Neural progenitor cell (in vitro differentiated cells): ENCODE results near the gene SYT17. TPM values are rescaled to one million over a fixed set of nuclear protein-coding genes. Genes with fewer than 3 reads are reported as not detected.

ENCODE experiments used
- DNase-seq: peaks from one replicate; pipeline ENCODE4 v3.0.0-alpha.2; 2016; ENCODE audit warnings: low spot score
- H2AFZ ChIP-seq: fragments of 200-600 bp; sonication (generic); replicated peaks from 2 replicates; pipeline ENCODE4 v1.6.1; 2016; ENCODE audit warnings: antibody characterized with exemption
- H3F3A ChIP-seq: fragments of 200-600 bp; sonication (generic); 2 replicates; pipeline ENCODE4 v1.6.1; 2016; ENCODE audit warnings: antibody characterized with exemption, low read depth
- H3K27ac ChIP-seq: fragments of 200-600 bp; sonication (generic); 2 replicates; pipeline ENCODE4 v1.5.1; 2016; ENCODE audit warnings: mild to moderate bottlenecking
- H3K27me3 ChIP-seq: fragments of 200-600 bp; sonication (generic); 2 replicates; pipeline ENCODE4 v1.6.1; 2016; ENCODE audit warnings: mild to moderate bottlenecking, moderate library complexity
- H3K36me3 ChIP-seq: fragments of 200-600 bp; sonication (generic); 2 replicates; pipeline ENCODE4 v1.5.1; 2016
- H3K4me1 ChIP-seq: fragments of 200-600 bp; sonication (generic); 2 replicates; pipeline ENCODE4 v1.6.1; 2016; ENCODE audit warnings: mixed run types
- H3K4me2 ChIP-seq: fragments of 200-600 bp; sonication (generic); 2 replicates; pipeline ENCODE4 v1.6.1; 2016
- H3K4me3 ChIP-seq: fragments of 200-600 bp; sonication (generic); 2 replicates; pipeline ENCODE4 v1.5.1; 2016
- H3K79me2 ChIP-seq: fragments of 200-600 bp; sonication (generic); 2 replicates; pipeline ENCODE4 v1.6.1; 2016; ENCODE audit warnings: low read depth
- H3K9ac ChIP-seq: fragments of 200-600 bp; sonication (generic); 2 replicates; pipeline ENCODE4 v1.6.1; 2016
- H3K9me3 ChIP-seq: fragments of 200-600 bp; sonication (generic); 2 replicates; pipeline ENCODE4 v1.5.1; 2016; ENCODE audit warnings: low read depth
- H4K20me1 ChIP-seq: fragments of 200-600 bp; sonication (generic); 2 replicates; pipeline ENCODE4 v1.6.1; 2016; ENCODE audit warnings: low read depth
- H3K27ac Mint-ChIP-seq: 3 replicates; pipeline ENCODE4 v1.8.0; 2021; ENCODE audit warnings: mixed read lengths
- H3K27me3 Mint-ChIP-seq: 2 replicates; pipeline ENCODE4 v1.8.0; 2022; ENCODE audit warnings: low read depth, mild to moderate bottlenecking, inconsistent platforms, moderate library complexity, mixed read lengths; ENCODE audit not compliant: insufficient read depth
- H3K36me3 Mint-ChIP-seq: 3 replicates; pipeline ENCODE4 v1.8.0; 2021; ENCODE audit warnings: mixed read lengths
- H3K4me1 Mint-ChIP-seq: 3 replicates; pipeline ENCODE4 v1.8.0; 2021; ENCODE audit warnings: mixed read lengths
- H3K4me3 Mint-ChIP-seq: 3 replicates; pipeline ENCODE4 v1.8.0; 2021; ENCODE audit warnings: mild to moderate bottlenecking, moderate library complexity, mixed read lengths
- H3K9me3 Mint-ChIP-seq: 3 replicates; pipeline ENCODE4 v1.8.0; 2020; ENCODE audit warnings: mixed read lengths
- EZH2 ChIP-seq: fragments of 200-600 bp; sonication (generic); IDR thresholded peaks from 2 replicates; pipeline ENCODE4 v1.6.1; 2017; ENCODE audit warnings: antibody characterized with exemption, mild to moderate bottlenecking, moderate library complexity
- EZH2phosphoT487 ChIP-seq: fragments of 200-600 bp; sonication (generic); IDR thresholded peaks from 2 replicates; pipeline ENCODE4 v1.6.1; 2017; ENCODE audit warnings: antibody characterized with exemption
- total RNA-seq: library from RNA; depleted of rRNA; stranded (reverse); fragments of >200 nt; gene quantifications from 2 replicates; pipeline ENCODE4 v1.2.3, GENCODE V29; 2015; ENCODE audit warnings: low replicate concordance
- TF ChIP-seq, protein P1 (sequence below): fragments of 200-600 bp; sonication (generic); IDR thresholded peaks from 2 replicates; pipeline ENCODE4 v1.5.1; 2017; ENCODE audit warnings: antibody characterized with exemption, mild to moderate bottlenecking

SYT17 gene
- total RNA-seq, 1 donor from 2014 or later: 7.2 TPM

DNA sequence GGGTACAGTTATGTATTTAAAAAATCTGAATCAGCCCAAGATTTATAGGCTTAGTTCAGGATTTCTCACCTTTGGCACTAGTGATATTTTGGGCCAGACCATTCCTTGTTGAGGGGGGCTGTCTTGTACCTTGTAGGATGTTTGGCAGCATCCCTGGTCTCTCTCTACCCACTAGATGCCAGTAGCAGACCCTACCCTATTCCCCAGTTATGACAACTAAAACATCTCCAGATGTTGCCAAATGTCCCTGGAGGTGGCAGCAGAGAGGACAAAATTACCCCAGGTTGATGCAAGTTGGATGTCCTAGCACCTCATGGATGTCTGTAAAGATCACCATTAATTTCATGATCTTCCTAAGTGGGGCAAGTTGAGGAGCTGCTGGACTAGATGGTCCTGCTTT lies 45.8 kb downstream of the SYT17 start:
- Mint-ChIP-seq H3K27me3 (no peaks in the 10 kb centered on the region), H3K4me1 (peaks cover 11% of the 10 kb centered on the region), H3K4me3 (no peak overlapping the region), H3K9me3 (peaks cover 19% of the 10 kb centered on the region), H3K27ac (no peak overlapping the region), H3K36me3 (peaks cover 40% of the 10 kb centered on the region)
- H3K79me2 ChIP-seq: no peaks in the 10 kb centered on the region
- peaks cover 18% of the 10 kb centered on the region for H3K4me1 ChIP-seq
- H3K27ac ChIP-seq: no peak overlapping the region
- no peak for DNase-seq
- H4K20me1 ChIP-seq: no peaks in the 10 kb centered on the region
- peaks cover 4% of the 10 kb centered on the region for H3K36me3 ChIP-seq
- no peak overlapping the region for H3K9ac ChIP-seq
- H3K9me3 ChIP-seq: no peaks in the 10 kb centered on the region
- H3F3A ChIP-seq: peaks cover 4% of the 10 kb centered on the region
- TF ChIP-seq EZH2phosphoT487: no peak
- TF ChIP-seq, protein P1, sequence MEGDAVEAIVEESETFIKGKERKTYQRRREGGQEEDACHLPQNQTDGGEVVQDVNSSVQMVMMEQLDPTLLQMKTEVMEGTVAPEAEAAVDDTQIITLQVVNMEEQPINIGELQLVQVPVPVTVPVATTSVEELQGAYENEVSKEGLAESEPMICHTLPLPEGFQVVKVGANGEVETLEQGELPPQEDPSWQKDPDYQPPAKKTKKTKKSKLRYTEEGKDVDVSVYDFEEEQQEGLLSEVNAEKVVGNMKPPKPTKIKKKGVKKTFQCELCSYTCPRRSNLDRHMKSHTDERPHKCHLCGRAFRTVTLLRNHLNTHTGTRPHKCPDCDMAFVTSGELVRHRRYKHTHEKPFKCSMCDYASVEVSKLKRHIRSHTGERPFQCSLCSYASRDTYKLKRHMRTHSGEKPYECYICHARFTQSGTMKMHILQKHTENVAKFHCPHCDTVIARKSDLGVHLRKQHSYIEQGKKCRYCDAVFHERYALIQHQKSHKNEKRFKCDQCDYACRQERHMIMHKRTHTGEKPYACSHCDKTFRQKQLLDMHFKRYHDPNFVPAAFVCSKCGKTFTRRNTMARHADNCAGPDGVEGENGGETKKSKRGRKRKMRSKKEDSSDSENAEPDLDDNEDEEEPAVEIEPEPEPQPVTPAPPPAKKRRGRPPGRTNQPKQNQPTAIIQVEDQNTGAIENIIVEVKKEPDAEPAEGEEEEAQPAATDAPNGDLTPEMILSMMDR: peak; percentile 27
- H3K4me3 ChIP-seq: no peak overlapping the region
- H2AFZ ChIP-seq: no peak overlapping the region
- no peak overlapping the region for H3K4me2 ChIP-seq
- no peaks in the 10 kb centered on the region for H3K27me3 ChIP-seq

DNA sequence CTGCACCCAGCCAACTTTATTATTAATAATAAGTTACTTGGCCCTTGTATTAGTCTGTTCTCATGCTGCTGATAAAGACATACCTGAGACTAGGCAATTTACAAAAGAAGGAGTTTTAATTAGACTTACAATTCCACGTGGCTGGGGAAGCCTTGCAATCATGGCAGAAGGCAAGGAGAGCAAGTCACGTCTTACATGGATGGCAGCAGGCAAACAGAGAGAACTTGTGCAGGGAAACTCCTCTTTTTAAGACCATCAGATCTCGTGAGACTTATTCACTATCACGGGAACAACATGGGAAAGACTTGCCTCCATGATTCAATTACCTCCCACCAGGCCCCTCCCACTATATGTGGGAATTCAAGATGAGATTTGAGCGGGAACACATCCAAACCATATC lies 47.7 kb downstream of the SYT17 start:
- no peaks in the 10 kb centered on the region for H3K27me3 ChIP-seq
- Mint-ChIP-seq H3K9me3 (peaks cover 15% of the 10 kb centered on the region), H3K27ac (no peak overlapping the region), H3K36me3 (peaks cover 42% of the 10 kb centered on the region), H3K4me3 (no peak overlapping the region), H3K27me3 (peaks cover 4% of the 10 kb centered on the region), H3K4me1 (peaks cover 8% of the 10 kb centered on the region)
- H2AFZ ChIP-seq: no peak overlapping the region
- no peaks in the 10 kb centered on the region for H3K9me3 ChIP-seq
- no peak overlapping the region for H3K4me3 ChIP-seq
- H3K9ac ChIP-seq: no peak overlapping the region
- H3K27ac ChIP-seq: no peak overlapping the region
- no peak overlapping the region for H3K4me2 ChIP-seq
- peaks cover 4% of the 10 kb centered on the region for H3K36me3 ChIP-seq
- H3F3A ChIP-seq: no peaks in the 10 kb centered on the region
- no peak for DNase-seq
- peaks cover 11% of the 10 kb centered on the region for H3K4me1 ChIP-seq
- TF ChIP-seq EZH2: no peak
- TF ChIP-seq EZH2phosphoT487: no peak
- TF ChIP-seq, protein P1: no peak
- no peaks in the 10 kb centered on the region for H3K79me2 ChIP-seq
- no peaks in the 10 kb centered on the region for H4K20me1 ChIP-seq

- no peak overlapping the region for H3K4me3 ChIP-seq
- no peaks in the 10 kb centered on the region for H3K9me3 ChIP-seq
- Mint-ChIP-seq H3K27ac (no peak overlapping the region), H3K4me1 (peaks cover 2% of the 10 kb centered on the region), H3K4me3 (no peak overlapping the region), H3K9me3 (peaks cover 11% of the 10 kb centered on the region), H3K27me3 (peaks cover 4% of the 10 kb centered on the region), H3K36me3 (peaks cover 28% of the 10 kb centered on the region)
- no peak overlapping the region for H3K9ac ChIP-seq
- peaks cover 4% of the 10 kb centered on the region for H3K36me3 ChIP-seq
- no peak overlapping the region for H3K27ac ChIP-seq
- H3F3A ChIP-seq: no peaks in the 10 kb centered on the region
- no peaks in the 10 kb centered on the region for H3K79me2 ChIP-seq
- no peaks in the 10 kb centered on the region for H3K4me1 ChIP-seq
- no peak for TF ChIP-seq EZH2
- TF ChIP-seq EZH2phosphoT487: no peak
- TF ChIP-seq, protein P1: no peak
- no peaks in the 10 kb centered on the region for H3K27me3 ChIP-seq
- H3K4me2 ChIP-seq: no peak overlapping the region
- peak overlapping the region; percentile 79 for H2AFZ ChIP-seq
- H4K20me1 ChIP-seq: no peaks in the 10 kb centered on the region
- DNase-seq: no peak
These were observed 50.5 kb downstream of the SYT17 start for GRCh38 chr16:19218581-19218980.
